GM12878 (cell line): ENCODE results near the gene BLNK. TPM values are rescaled to one million over a fixed set of nuclear protein-coding genes. Genes with fewer than 3 reads are reported as not detected.

Source experiments
- CBX3 ChIP-seq: fragments of 200-600 bp; sonication (generic); IDR thresholded peaks from 2 replicates; pipeline ENCODE4 v1.6.1; 2016; ENCODE audit warnings: low read depth, borderline replicate concordance
- CEBPB ChIP-seq, 2 experiments: fragments of 150-350 bp in 1 of 2; IDR thresholded peaks; 2 replicates each; pipeline ENCODE4 v1.6.1; 2012 to 2014; ENCODE audit warnings: low read depth in 2 of 2, low read length in 2 of 2, borderline replicate concordance in 1 of 2, inconsistent platforms in 1 of 2
- CHD1 ChIP-seq: IDR thresholded peaks from 2 replicates; pipeline ENCODE4 v1.6.1; 2012; ENCODE audit warnings: low read depth, low read length, improper control_type of control experiment
- DPF2 ChIP-seq: fragments of 450-650 bp; IDR thresholded peaks from 2 replicates; pipeline ENCODE4 v1.6.1; 2017; ENCODE audit warnings: mild to moderate bottlenecking
- E4F1 ChIP-seq: fragments of 450-650 bp; IDR thresholded peaks from 2 replicates; pipeline ENCODE4 v1.6.1; 2018; ENCODE audit warnings: borderline replicate concordance, mild to moderate bottlenecking; ENCODE audit not compliant: partially characterized antibody
- EGR1 ChIP-seq, 2 experiments: IDR thresholded peaks; 1 replicate in 1 of 2; 2 replicates in 1 of 2; pipeline ENCODE4 v1.6.1; 2011 to 2012; ENCODE audit warnings: low read depth in 2 of 2, low read length in 2 of 2, borderline replicate concordance in 1 of 2, mild to moderate bottlenecking in 1 of 2, moderate library complexity in 1 of 2
- ESRRA ChIP-seq: IDR thresholded peaks from 2 replicates; pipeline ENCODE4 v1.6.1; 2012; ENCODE audit warnings: mild to moderate bottlenecking, low read length, improper control_type of control experiment
- GATAD2B ChIP-seq: fragments of 450-650 bp; conservative IDR thresholded peaks from 2 replicates; pipeline ENCODE4 v1.6.1; 2017; ENCODE audit warnings: low read depth, mild to moderate bottlenecking, moderate library complexity
- HCFC1 ChIP-seq: fragments of 150-350 bp; IDR thresholded peaks from 2 replicates; pipeline ENCODE4 v1.6.1; 2014; ENCODE audit warnings: low read length
- HSF1 ChIP-seq: fragments of 150-350 bp; IDR thresholded peaks from 2 replicates; pipeline ENCODE4 v1.6.1; 2014; ENCODE audit warnings: mild to moderate bottlenecking, low read depth, low read length
- MXI1 ChIP-seq: fragments of 150-350 bp; IDR thresholded peaks from 2 replicates; pipeline ENCODE4 v1.6.1; 2011; ENCODE audit warnings: low read depth, mild to moderate bottlenecking, inconsistent platforms, low read length, improper control_type of control experiment
- NR2C1 ChIP-seq: fragments of 450-650 bp; IDR thresholded peaks from 2 replicates; pipeline ENCODE4 v1.6.1; 2017; ENCODE audit warnings: antibody characterized with exemption, mild to moderate bottlenecking, moderate library complexity
- NR2C2 ChIP-seq: IDR thresholded peaks from 2 replicates; pipeline ENCODE4 v1.6.1; 2011; ENCODE audit warnings: borderline replicate concordance, low read depth; ENCODE audit not compliant: control insufficient read depth, insufficient read length
- PAX8 ChIP-seq: fragments of 450-650 bp; IDR thresholded peaks from 2 replicates; pipeline ENCODE4 v1.6.1; 2017; ENCODE audit warnings: mild to moderate bottlenecking, moderate library complexity
- POLR2A ChIP-seq: IDR thresholded peaks from 2 replicates; pipeline ENCODE4 v1.6.1; 2011; ENCODE audit warnings: low read depth, mild to moderate bottlenecking, low read length
- SMAD5 ChIP-seq: IDR thresholded peaks from 2 replicates; pipeline ENCODE4 v1.6.1; 2016; ENCODE audit warnings: antibody characterized with exemption, low read depth
- SMC3 ChIP-seq: IDR thresholded peaks from 2 replicates; pipeline ENCODE4 v1.6.1; 2011; ENCODE audit warnings: low read length, improper control_type of control experiment, borderline replicate concordance
- SREBF2 ChIP-seq: IDR thresholded peaks from 2 replicates; pipeline ENCODE4 v1.6.1; 2012; ENCODE audit warnings: mild to moderate bottlenecking, low read length
- USF1 ChIP-seq: IDR thresholded peaks from 2 replicates; pipeline ENCODE4 v1.6.1; 2011; ENCODE audit warnings: borderline replicate concordance, low read depth, mild to moderate bottlenecking, moderate library complexity, mixed read lengths, low read length; ENCODE audit not compliant: insufficient read depth; ENCODE audit errors: extremely low read length
- WRNIP1 ChIP-seq: IDR thresholded peaks from 2 replicates; pipeline ENCODE4 v1.6.1; 2011; ENCODE audit warnings: low read depth, low read length, improper control_type of control experiment, borderline replicate concordance
- ZNF592 ChIP-seq: fragments of 450-650 bp; IDR thresholded peaks from 2 replicates; pipeline ENCODE4 v1.6.1; 2017; ENCODE audit warnings: mild to moderate bottlenecking, moderate library complexity
- ZNF622 ChIP-seq: fragments of 450-650 bp; IDR thresholded peaks from 2 replicates; pipeline ENCODE4 v1.6.1; 2017; ENCODE audit warnings: mild to moderate bottlenecking, inconsistent platforms
- ZSCAN29 ChIP-seq: fragments of 450-650 bp; IDR thresholded peaks from 2 replicates; pipeline ENCODE4 v1.6.1; 2017; ENCODE audit warnings: mild to moderate bottlenecking, moderate library complexity
- ZZZ3 ChIP-seq: IDR thresholded peaks from 2 replicates; pipeline ENCODE4 v1.6.1; 2011; ENCODE audit warnings: low read depth; ENCODE audit not compliant: control insufficient read depth, insufficient read length
- polyA plus RNA-seq, 11 experiments: library from polyadenylated mRNA; depleted of rRNA in 4 of 11; unstranded in 6 of 11; stranded (reverse) in 5 of 11; fragments of >200 nt; fragmentation: Nextera tagmentation in 4 of 11; fragmentation: Illumina TruSeq in 1 of 11; extraction: Ambion mirVana in 4 of 11; extraction: Trizol in 1 of 11; gene quantifications; 1 replicate in 1 of 11; 2 replicates in 10 of 11; pipeline versions ENCODE4 v1.2.1 to v1.2.3, GENCODE V29; 2011 to 2016; ENCODE audit warnings: inconsistent platforms in 2 of 11, missing spikeins in 2 of 11, low read depth in 1 of 11
- total RNA-seq, 4 experiments: library from RNA; depleted of rRNA in 3 of 4; stranded (reverse); fragments of >200 nt in 3 of 4; fragmentation: Illumina TruSeq in 1 of 4; extraction: Trizol in 1 of 4; gene quantifications; 2 replicates each; pipeline versions ENCODE4 v1.2.1 to v1.2.3, GENCODE V29; 2013 to 2021

Gene BLNK
- total and polyA plus RNA-seq, 10 of the 15 experiments (the other 5 are each of a cell fraction or from before 2014, with no cell fraction given): 79.5 to 201 (median 139) TPM

- no peak for TF ChIP-seq CEBPB (IDR thresholded peaks at IDR 0.05; ENCODE audit: borderline replicate concordance in 1 of 2, low read depth in 2 of 2, low read length in 2 of 2)
- no peak for TF ChIP-seq HCFC1
- no peak for TF ChIP-seq MXI1
- TF ChIP-seq ZZZ3: no peak
- 0 out of 2 replicates have a peak, but pooled peaks have one; percentile 33 for TF ChIP-seq GATAD2B
- no peak for TF ChIP-seq ESRRA
- no peak for TF ChIP-seq E4F1
- TF ChIP-seq DPF2: peak; percentile 40; the same call in 1 of the 2 replicates
- TF ChIP-seq USF1: no peak
- TF ChIP-seq NR2C2: no peak
- TF ChIP-seq HSF1: 0 out of 2 replicates have a peak, but pooled peaks have one; percentile 38
- no peak for TF ChIP-seq EGR1 (IDR thresholded peaks at IDR 0.05; ENCODE audit: borderline replicate concordance in 1 of 2, low read depth in 2 of 2, low read length in 2 of 2)
- no peak for TF ChIP-seq ZNF622
- no peak; the same call in 1 of the 2 replicates for TF ChIP-seq POLR2A
- TF ChIP-seq SMC3: peak; percentile 97
- no peak for TF ChIP-seq SMAD5
- no peak for TF ChIP-seq ZNF592
- TF ChIP-seq CHD1: no peak
- TF ChIP-seq CBX3: no peak
- TF ChIP-seq NR2C1: no peak
- no peak for TF ChIP-seq PAX8
- TF ChIP-seq SREBF2: no peak
- no peak for TF ChIP-seq WRNIP1
- TF ChIP-seq ZSCAN29: no peak
Measured at GRCh38 chr10:96229568-96230030, 41.8 kb downstream of the BLNK start (continued).
